ENCODE measurements around the gene TMEM108.

GRCh38 chr3:133249490-133249889 is 211.3 kb downstream of the TMEM108 start:
- TF ChIP-seq ARNT (IDR thresholded peaks at IDR 0.05) (no peak), SP1 (IDR thresholded peaks at IDR 0.05) (no peak), NFRKB (IDR thresholded peaks at IDR 0.05) (no peak), TARDBP (IDR thresholded peaks at IDR 0.05) (no peak)
